A673 (cell line): ENCODE results near the gene MFAP4.

Source experiments
- EZH2 ChIP-seq: fragments of 200-600 bp; sonication (generic); IDR thresholded peaks from 2 replicates; pipeline ENCODE4 v1.6.1; 2017; ENCODE audit warnings: borderline replicate concordance, low read depth, mild to moderate bottlenecking, mixed read lengths, antibody characterized with exemption, low read length; ENCODE audit not compliant: poor library complexity, severe bottlenecking
- TF ChIP-seq, protein P1 (sequence below): fragments of 300-800, 200-600 bp; sonication (generic); conservative IDR thresholded peaks from 2 replicates; pipeline ENCODE4 v1.5.1; 2017; ENCODE audit warnings: low read depth, mild to moderate bottlenecking, antibody characterized with exemption, low read length, moderate library complexity, mixed read lengths

DNA sequence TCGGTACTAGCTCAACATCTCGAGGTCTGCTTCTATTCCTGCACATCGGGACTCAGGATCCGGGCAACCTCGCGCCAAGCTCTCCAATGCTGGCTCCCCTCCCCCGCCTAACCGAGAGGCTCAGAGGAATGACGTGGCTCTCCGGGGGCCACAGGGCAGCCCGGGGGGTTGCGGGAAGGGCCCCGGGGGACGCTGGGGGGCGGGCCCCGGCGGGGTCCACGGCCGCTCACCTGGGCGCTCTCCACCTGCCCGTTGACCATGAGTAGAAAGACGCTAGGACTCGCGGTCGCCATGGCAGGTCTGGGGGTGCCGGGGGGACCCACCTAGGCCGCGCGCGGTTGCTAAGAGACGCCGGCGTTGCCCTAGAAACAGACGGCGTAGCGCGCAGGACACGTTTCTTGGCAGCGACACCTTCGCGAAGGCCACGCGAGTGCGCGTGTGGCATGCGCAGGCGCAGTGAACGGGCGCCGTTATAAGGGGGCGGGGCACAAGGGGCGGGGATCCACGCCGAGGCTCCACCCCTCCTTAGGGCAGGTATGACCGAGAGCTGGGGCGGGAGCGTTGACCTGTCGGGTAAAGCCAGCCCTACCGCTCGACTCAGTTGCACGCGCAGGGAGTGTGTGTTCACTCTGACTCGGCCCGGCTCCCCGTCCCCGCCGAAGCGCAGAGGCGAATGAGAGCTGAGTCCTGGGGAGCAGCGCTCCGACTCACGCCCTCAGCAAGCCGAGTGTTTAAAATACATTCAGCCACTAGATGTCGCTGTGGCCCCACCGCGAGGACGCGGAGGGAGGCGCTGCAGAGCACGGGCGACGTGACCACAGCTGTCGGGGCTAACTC lies 24.5 kb downstream of the MFAP4 start, which contains the start of gene B9D1:
- TF ChIP-seq, protein P1, sequence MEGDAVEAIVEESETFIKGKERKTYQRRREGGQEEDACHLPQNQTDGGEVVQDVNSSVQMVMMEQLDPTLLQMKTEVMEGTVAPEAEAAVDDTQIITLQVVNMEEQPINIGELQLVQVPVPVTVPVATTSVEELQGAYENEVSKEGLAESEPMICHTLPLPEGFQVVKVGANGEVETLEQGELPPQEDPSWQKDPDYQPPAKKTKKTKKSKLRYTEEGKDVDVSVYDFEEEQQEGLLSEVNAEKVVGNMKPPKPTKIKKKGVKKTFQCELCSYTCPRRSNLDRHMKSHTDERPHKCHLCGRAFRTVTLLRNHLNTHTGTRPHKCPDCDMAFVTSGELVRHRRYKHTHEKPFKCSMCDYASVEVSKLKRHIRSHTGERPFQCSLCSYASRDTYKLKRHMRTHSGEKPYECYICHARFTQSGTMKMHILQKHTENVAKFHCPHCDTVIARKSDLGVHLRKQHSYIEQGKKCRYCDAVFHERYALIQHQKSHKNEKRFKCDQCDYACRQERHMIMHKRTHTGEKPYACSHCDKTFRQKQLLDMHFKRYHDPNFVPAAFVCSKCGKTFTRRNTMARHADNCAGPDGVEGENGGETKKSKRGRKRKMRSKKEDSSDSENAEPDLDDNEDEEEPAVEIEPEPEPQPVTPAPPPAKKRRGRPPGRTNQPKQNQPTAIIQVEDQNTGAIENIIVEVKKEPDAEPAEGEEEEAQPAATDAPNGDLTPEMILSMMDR: peak; percentile 97
- no peak for TF ChIP-seq EZH2
